Hematopoietic multipotent progenitor cell treated with erythropoietin and hydrocortisone succinate and interleukin-3 and kit ligand, for 15 days (in vitro differentiated cells): ENCODE data around the gene HEATR5B.
"Not testable (repeated sequence)": the region's sequence is repeated elsewhere in the genome, so short reads cannot be mapped to it uniquely, and the experiment has no call there.

ENCODE experiments used
- DNase-seq: peaks from one replicate; pipeline ENCODE4 v3.0.0-alpha.2; 2015; ENCODE audit warnings: low spot score

HEATR5B gene

GRCh38 chr2:36941867-36942266 lies 142.3 kb downstream of the HEATR5B start:
- DNase-seq: no peak

GRCh38 chr2:36936526-36936925 lies 147.6 kb downstream of the HEATR5B start:
- DNase-seq: not testable (repeated sequence)

- not testable (repeated sequence) for DNase-seq
These were observed 152.5 kb downstream of the HEATR5B start for GRCh38 chr2:36931688-36932087.
